NOMO-1 treated with dmso at 0.1 percent for 144 hours (cell line): ENCODE results near the gene SETMAR.
"Not testable (repeated sequence)": the region's sequence is repeated elsewhere in the genome, so short reads cannot be mapped to it uniquely, and the experiment has no call there.

ENCODE experiments used
- DNase-seq: peaks from one replicate; lab custom pipeline; 2025; ENCODE audit not compliant: unreplicated experiment; lab: John Stamatoyannopoulos, UW

Gene SETMAR

DNA sequence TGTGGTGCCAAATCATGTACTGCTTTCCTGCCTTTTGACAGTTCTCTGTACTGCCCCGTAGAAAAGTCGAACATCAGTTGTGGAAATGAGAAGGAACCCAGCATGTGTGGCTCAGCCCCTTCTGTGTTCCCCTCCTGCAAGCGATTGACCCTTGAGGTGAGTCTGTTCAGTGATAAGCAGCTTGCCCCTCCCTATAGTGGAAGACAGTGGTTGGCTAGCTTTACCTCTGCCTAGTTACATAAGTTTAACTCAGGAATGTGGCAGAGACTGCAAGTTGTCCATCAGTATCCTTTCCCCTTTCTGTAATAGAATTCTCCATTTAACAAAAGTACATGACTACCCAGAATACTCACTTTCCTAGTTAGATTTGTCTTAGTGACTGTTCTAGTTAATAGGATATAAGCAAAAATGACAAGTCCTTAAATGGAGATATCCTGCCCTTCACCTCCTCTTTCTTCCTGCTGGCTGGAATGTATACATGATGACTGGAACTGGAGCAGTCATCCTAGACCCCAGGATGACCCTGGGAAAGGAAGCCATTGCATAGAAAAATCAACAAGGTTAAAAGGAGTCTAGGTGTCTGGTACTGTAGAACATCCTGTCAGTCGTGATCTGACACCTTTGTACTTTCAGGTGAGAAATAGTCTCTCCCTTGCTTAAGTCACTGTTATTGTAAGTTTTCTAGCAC lies 10.6 kb downstream of the SETMAR start:
- no peak for DNase-seq

DNA sequence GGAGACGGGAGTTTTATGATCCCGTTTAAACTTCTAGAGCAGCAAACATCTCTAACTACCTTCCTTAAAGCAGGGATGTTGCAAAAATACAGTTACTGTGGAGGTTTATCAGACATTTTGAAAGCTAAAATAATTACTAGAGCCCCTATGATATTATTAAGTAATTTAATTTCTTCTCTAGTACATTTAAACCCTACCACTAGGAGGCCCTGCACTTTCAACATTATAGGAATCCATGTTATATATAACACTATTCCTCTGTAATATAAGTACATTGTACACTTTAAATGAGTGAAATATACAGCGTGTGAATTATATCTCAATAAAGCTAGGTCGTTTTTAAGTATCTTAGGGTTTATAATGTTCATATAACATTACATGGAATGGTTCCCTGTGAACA lies 11.5 kb downstream of the SETMAR start:
- DNase-seq = no peak

DNA sequence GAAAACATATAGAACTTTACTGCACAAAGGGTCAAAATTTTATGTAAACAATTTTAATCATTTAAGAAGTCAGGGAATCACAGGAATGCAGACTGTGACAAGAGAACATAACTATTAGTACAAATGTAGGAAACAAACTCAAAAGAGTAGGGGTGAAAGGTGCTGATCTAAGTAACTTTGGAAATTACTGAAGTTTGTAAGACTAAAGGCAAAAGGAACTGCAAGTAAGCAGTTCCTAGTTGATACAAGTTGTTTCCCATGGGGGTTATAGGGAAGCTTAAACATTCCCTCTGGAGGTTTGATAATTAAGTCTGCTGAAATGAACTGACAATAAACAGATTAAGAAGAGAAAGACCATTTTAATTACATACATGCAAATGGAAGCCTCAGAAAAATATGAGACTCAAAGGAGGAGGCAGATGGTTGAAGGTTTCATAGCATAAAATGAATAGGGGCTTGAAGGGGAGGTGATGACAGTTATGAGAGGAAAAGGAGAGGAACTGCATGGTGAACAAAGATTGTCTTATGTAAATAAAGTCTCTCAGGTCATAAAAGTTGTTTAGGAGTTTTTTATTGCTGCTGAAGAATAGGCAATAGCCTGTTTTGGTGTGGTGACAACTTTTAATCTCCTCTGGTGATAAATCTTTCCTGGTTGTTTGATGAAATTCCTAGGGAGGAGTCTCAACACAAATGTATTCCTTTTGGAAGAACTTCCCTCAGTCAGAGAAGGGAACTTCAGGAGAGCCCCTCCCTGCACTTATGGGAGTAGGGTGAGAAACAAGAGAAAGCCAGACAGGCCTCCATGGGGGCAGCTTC lies 17.1 kb downstream of the SETMAR start:
- DNase-seq = no peak

DNA sequence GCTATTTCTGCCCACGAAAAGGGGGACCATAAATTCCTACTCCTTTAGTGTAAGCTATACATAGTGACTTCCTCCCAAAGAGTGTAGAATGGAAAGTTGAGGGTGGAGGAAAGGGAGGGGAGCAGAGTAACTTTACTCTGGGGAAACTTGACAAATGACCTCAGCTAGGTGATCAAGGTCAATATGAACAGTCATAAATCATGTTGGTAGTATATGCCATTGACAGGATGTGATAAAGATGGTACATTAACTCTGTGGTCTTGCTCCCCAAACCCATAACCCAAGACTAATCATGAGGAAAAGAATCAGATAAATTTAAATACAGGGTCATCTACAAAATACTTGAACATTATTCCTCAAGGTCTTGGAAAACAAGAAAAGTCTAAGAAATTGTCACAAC lies 18.6 kb downstream of the SETMAR start:
- DNase-seq = no peak

DNA sequence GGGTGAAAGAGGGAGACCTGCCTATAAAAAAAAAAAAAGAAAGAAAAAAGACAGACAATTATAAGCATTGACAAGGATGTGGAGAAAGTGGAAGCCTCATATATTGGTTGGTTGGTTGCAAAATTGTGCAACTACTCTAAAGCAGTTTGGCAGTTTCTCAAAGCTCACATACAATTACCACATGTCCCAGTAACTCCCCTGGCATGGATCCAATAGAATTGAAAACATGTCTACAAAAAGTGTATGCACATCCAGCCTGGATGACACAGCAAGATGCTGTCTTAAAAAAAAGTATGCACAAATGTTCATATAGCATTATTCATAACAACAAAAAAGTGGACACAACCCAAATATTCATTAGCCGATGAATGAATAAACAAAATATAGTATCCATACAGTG lies 19.5 kb downstream of the SETMAR start:
- peak; percentile 73 for DNase-seq

DNA sequence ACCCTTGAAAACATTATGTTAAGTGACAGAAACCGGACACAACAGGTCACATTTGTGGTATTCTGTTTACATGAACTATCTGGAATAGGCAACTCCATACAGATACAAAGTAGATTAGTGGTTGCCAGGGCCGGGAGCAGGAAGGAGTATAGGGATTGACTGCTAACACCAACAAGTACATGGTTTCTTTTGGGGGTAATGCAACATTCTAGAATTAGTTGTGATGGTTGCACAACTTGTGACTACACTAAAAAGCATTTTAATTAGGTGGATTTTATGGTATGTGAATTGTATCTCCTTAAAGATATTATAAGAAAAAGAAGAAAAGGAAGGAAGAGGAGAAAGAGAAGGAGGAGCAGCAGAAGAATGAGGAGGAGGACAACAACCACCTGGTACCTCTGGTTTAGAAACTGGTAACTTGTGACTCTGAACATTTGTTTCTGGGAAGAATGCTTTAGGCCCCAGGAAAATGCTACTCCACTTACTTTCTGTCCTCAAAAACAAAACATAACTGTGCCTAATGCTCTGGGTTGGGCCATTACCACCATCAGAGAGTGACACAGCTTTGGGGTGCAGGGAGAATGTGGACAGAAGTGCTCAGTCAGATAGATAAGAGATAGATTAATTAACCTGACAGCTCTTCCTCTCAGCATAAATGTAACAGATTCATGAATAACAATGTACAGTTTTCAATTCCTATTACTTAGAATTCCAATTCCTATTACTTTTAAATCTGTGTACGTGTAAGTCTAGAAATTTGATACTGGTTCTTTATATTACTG lies 20.3 kb downstream of the SETMAR start:
- DNase-seq = no peak

DNA sequence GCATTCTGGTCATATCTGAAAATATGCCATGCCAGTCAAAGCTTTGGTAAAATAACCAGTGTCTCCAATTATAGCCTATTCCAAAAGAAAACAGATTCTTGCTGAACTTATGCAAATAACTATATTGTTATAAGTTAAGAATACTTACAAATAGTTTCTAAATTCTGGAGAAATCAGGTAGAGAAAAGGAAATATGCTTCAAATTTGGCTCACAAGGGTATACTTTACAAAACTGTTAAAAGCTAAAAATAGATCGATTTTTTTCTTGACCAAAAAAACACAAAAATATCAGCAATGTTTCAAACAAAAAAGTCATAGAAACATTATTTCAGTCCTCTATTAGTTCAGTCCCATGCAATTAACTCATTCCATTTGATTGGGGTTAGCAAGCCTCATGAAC lies 23.7 kb downstream of the SETMAR start:
- no peak for DNase-seq

DNA sequence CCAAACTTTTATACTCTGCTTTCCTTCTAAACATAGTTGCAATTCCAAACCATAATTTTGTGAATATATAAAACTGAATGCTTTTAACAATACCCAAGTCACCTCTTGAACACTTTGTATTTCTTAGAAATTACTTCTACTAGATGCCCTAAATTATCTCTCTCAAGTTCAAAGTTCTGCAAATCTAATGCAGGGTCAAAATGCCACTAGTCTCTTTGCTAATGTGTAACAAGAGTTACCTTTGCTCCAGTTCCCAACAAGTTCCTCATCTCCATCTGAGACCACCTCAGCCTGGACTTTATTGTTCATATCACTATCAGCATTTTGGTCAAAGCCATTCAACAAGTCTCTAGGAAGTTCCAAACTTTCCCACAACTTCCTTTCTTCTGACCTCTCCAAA lies 26.6 kb downstream of the SETMAR start:
- not testable (repeated sequence) for DNase-seq

DNA sequence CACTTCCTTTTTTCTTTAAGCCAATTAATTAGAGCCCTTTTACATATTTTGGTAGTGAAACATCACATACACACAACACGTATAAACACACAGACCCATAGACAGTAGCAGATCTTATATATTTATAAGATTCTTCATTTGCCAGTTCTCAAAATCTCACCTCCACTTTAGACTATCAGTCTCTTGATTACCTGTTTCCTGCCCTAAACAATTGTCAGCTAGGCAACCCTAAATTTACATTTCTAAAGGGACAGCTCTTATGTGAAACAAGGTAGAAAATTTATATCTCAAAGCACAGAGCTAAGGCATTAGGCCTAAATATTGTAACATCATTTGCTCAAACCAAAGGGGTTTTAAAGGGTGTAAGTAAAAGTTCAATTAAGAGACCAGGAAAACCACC lies 28.9 kb downstream of the SETMAR start:
- DNase-seq = no peak

DNA sequence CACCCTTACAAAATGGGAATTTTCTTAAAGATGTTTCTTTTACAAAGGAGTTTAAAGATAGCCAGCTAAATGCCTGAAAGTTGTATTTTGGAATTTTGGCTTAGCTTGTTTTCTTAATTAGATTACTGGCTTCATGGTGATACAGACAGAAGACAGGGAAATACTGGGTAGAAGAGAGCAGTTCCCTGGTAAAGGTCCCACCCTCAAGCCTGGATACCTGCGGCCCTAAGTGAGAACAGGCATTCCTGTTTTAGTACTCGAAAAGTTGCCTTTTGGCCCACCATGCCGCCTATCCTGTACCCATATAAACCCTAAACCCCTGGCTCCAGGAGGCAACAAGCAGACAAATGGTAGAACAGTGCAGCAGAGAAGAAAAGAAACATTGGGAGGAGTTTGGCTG lies 29.4 kb downstream of the SETMAR start:
- no peak for DNase-seq

DNA sequence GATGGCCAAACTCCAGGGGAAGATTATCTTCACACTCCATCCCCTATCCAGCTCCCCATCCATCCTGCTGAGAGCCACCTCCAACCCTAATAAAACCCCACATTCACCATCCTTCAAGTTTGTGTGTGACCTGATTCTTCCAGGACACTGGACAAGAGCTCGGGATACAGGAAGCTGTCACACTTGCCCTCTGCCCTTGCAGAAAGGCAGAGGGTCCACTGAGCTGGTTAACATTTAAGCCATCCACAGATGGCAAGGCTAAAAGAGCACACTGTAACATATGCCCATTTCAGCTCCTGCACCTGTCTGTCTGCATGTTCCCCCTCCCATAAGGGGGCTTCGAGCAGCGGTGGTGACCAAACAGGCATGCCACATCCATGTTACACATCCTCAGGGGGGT lies 29.8 kb downstream of the SETMAR start:
- DNase-seq = no peak

DNA sequence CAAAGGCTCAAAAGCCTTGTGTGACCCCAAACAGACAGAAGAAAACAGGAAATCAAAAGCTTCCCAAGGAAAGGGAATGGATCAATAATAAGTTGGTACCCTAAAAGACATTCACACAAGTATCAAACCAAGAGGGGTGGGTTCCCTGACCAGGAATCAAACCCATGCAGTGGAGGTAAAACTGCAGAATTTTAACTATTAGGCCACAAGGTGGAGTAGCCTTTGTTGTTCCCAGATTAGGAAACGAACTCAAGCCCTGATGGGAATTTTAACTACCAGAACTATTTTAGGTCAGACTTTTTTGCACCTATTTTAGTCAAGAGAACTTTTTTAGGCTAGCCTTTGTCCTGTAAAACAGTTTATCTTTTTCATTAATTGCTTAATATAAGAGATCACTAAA lies 31.4 kb downstream of the SETMAR start:
- DNase-seq = no peak

DNA sequence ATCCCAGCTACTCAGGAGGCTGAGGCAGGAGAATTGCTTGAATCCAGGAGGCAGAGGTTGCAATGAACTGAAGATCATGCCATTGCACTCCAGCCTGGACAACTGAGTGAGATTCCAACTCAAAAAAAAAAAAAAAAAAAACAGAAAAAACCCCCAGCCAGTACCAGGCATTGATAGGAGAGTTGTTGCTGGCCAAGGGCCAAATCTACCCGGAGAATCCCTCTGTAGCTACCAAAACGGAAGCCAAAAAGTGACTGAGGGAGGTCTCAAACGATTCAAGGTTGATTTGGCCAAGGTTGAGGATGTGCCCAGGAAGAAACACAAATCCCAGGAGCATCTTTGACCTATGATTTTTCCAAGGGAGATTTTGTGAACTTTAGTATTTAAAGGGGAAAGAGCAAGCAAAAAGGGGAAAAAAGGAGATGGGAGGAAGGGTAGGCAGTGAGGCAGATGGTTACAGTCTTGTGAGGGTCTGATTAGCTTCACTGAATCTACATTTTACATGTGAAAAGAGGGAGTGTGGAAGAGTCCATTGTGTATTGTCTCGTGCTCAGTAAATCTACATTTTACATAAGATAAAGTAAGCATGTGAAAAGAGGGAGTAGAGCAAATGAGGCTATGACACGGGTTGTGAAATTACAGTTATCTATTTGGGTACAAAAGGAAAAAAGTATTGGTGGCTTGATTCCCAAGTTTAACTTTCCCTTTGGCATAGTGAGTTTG lies 32.8 kb downstream of the SETMAR start:
- DNase-seq = no peak

DNA sequence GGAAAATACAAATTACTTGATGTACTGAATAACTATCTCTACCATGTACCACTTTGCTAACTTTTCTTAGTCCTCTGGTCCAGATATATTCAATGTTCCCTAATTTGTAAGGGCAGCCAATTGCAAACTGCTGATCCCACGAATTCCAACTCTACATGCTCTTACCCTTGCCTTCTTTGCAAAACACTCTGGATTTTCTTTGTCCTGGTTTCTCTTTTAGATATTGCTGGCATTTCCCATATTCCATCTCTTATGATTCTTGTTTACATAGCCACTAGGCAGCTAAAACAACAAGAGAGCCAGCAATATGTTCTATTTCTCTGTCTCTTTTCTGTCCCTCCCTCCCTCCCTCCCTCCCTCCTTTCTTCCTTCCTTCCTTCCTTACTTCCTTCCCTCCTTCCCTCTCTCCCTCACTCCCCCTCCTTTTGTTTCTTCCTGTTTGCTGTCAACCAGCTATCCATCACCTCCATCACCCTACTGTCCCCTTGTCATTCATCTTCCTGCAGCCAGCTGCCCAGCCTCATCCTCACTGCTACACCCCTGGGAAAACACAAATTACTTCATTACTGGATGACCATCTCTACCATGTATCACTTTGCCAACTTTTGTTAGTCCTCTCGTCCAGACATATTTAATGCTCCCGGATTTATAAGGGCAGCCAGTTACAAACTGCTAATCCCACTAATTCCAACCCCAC lies 33.8 kb downstream of the SETMAR start:
- no peak for DNase-seq

DNA sequence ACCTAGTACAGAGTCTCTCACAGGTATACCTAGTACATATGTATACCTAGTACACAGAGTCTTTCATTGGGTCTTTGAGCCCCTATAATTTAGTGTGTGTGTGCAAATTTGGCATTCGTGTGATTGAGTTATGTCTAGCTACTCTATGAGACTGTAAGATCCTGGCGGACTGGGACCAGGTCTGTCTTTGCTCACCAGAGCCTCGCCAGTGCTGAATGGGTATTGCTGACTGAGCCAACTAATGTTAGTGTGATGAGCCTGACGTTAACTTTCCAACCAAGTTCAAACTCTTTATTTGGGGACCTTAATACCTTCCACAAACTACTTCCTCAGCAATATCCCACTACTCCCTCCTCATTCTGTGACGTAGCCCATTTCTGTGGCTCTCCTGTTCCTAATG lies 35.6 kb downstream of the SETMAR start:
- no peak for DNase-seq

DNA sequence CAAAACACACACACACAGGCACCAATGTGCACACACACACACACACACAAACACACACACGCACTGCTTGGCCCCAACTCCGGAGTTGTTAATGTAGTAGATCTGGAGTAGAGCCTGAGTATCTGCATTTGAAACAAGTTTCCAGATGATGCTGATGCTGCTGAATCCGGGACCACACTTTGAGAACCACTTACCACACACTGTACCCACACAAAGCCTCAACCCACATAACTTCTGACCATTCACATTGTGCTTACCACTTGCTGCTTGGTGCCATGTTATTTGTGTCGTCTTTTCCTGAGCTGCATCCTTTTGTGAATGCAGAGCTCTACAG lies 36.9 kb downstream of the SETMAR start:
- DNase-seq = no peak

DNA sequence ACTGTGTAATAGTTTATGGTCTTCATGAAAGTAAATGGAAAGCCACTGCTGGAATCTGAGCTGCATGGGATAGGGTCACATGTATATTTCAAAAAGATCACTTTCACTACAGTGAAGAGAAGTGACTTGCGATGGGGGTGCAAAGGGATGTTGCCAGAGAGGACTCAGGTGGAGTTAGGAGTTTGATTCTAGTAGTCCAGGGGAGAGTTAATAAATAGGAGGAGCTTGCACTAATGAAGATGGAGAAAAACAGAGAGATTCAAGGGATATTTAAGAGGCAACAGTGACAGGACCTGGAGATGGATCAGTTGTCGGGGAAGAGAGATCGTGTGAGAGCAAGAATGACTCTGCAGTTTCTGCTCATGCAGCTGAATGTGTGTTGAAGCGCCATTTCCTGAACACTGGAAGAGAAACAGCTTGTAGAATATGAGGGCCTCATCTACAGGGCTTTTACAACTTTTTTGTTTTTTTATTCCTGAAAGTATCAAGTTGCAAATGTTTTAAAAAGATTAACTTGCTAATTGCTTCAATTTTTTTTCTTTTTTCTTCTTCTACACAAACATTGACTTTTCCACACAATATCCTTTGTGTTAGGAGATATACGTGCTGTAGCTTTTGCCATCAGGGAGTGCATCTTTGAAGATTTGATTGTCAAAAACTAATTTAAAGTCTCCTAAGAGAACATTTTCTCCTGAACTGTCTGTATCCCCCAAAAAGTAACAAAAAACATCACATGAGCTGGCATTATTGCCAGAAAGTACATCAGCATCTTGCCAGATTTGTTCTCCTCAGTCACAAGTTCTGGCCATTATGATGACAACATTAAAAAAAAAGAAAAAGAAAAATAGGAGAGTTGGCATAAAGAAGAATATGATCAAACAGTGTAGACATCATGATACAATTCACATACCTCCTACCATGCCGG lies 37.5 kb downstream of the SETMAR start:
- DNase-seq = no peak

DNA sequence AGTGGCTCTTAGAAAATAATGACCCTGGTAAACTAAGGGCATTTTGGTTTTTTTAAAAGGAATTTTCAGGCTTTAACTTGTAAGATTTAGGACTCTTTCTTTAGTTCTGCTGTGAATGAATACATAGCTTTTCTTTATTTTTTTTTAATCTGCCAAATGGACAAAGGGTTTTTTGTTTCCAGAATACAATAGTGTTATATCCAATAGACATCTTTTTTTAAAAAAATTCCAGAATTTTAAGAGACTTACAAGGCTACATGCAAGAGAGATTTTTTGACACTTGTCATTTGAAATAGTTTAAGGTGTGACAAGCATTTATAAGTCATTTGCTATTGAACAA lies 38.1 kb downstream of the SETMAR start:
- no peak for DNase-seq

DNA sequence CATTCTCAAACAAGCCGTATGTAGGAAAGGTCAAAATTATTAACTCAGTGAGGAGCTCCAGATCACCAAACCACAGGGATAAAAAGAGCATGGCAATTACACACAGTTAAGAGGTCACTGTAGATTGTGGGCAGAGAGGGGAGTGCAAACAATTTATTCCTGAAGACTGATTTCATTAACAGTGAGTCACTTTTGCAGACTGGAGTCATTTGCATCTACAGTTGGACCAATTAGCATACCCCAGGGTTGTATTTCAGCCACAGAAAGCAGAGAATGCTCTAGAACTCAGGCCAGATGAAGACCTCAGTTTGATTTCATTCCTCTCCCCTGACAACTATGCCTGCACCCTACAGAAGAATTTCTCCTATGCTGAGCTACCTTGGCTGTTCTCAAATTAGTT lies 40.1 kb downstream of the SETMAR start:
- peak; percentile 41 for DNase-seq

DNA sequence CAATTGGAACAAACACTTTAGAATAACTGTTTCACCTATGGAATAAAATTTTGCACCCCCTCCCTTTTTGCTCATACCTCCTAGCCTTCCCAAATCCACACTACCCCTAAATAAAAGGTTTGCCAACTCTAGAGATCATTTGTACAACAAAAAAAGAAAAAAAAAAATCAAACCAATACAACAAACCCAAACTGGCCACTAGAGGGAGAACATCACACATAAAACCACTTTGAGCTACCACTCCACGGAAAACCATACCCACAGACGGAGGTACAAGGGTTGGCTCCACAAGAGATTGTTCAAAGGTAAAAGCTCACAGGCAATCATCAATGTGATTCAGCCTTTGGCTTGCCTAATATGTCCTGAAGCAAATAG lies 47.6 kb downstream of the SETMAR start:
- peak; percentile 39 for DNase-seq
